GM13976 (cell line): ENCODE results near the gene CSTPP1.

ENCODE experiments used
- DNase-seq: peaks from one replicate; pipeline ENCODE4 v3.0.0; 2012; ENCODE audit warnings: low spot score
- in situ Hi-C: fragments of 300-500 bp; cut with MboI; formaldehyde crosslinking; loops from one replicate; pipeline ENCODE4 v1.12.0; 2022; ENCODE audit warnings: low sequenced_read_pairs, mixed read lengths, inconsistent platforms; ENCODE audit not compliant: unreplicated experiment
- TF ChIP-seq, protein P1 (sequence below): IDR thresholded peaks from 2 replicates; pipeline ENCODE4 v1.5.1; 2012; ENCODE audit warnings: borderline replicate concordance, mild to moderate bottlenecking; ENCODE audit not compliant: insufficient read depth; ENCODE audit errors: extremely low read depth, missing control alignments, control extremely low read depth

CSTPP1 gene

DNA sequence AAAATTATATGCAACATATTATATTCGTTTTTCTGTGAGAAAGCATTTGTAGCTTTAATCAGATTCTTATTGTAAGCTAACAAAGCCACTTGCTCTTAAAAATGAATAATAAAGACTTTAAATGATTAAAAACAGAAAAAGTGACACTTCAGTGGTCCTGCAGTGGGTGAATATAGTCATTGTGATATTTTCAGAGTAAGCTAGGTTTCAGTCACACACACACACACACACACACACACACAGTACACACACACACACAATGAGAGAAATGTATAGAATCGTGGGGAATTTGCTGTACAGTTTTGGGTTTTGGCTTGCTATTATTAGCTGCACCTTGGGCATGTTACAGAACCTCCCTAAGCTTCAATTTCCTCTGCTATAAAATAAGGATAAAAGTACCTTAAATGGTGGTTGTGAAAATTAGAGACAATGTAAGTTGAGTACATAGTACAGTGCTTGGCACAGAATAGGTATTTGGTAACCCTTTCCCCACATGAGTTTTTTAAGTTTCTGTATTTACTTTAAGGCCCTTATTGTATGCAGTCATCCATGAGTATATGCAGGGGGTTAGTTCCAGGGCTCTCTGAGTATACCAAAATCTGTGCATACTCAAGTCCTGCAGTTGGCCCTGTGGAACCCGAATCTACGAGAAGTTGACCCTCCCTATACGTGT is 39.8 kb downstream of the CSTPP1 start:
- in situ Hi-C loops, result no loop called here
- peak; percentile 42 for DNase-seq
- TF ChIP-seq, protein P1, sequence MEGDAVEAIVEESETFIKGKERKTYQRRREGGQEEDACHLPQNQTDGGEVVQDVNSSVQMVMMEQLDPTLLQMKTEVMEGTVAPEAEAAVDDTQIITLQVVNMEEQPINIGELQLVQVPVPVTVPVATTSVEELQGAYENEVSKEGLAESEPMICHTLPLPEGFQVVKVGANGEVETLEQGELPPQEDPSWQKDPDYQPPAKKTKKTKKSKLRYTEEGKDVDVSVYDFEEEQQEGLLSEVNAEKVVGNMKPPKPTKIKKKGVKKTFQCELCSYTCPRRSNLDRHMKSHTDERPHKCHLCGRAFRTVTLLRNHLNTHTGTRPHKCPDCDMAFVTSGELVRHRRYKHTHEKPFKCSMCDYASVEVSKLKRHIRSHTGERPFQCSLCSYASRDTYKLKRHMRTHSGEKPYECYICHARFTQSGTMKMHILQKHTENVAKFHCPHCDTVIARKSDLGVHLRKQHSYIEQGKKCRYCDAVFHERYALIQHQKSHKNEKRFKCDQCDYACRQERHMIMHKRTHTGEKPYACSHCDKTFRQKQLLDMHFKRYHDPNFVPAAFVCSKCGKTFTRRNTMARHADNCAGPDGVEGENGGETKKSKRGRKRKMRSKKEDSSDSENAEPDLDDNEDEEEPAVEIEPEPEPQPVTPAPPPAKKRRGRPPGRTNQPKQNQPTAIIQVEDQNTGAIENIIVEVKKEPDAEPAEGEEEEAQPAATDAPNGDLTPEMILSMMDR, result no peak

DNA sequence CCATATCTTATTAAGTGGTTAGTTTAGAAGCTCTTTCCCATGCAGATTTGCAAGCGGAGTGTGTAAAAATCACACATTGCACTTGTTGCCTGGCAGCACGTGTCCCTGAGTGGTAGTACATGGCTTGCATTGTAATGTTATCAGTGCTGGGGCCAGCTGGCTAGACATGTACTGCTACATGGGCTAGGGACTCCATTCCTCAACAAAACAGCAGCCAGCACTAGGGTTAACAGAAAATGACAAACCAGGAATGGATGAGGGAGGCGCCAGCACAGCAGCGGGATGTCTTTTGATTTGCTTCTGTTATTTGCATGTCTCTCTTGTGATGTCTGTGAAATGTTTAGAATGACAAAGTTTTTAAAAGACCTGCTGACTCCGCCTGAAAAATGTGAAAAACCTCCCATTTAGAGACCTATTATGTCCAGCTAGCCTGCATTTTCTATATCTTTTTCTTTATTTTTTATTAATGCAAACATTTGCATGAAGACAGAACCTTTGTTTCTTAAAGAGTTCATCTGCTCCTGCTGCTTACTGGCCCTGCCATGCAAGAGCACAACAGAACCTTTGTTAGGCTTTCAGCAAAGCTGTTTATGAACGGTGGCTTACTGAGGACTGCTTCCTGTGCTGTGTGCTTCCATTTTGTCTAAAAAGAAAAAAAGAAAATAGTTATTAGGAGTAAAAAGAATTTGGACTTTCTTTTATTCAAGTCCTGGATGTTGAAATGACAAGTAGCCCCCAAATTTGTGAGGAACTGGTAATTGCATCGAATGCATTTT is 40.7 kb downstream of the CSTPP1 start:
- TF ChIP-seq, protein P1, result no peak
- in situ Hi-C loops, result no loop called here
- DNase-seq, result no peak

DNA sequence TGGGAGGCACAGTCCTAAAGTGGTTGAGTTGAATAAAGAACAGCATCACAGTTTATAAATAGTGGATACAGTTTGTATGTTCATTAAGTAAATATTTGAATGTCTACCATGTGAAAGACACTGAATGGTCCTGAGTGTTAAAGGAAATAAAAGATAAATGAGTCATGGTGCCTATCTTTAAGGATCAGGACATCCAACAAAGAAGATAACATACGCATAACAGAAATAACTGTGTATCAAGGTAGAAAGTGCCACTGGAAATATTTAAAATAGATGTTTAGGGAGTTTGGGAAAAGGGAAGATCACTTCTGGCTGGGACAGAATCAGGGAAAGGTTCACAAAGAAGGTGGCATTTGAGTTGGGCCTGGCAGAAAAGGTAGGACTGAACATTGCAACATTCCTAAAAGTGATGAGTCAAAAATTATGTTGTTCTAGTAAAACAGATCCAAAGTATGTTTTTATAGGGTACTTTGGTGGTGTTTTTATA is 41.5 kb downstream of the CSTPP1 start:
- in situ Hi-C loops, result no loop called here
- no peak for DNase-seq
- TF ChIP-seq, protein P1, result no peak

DNA sequence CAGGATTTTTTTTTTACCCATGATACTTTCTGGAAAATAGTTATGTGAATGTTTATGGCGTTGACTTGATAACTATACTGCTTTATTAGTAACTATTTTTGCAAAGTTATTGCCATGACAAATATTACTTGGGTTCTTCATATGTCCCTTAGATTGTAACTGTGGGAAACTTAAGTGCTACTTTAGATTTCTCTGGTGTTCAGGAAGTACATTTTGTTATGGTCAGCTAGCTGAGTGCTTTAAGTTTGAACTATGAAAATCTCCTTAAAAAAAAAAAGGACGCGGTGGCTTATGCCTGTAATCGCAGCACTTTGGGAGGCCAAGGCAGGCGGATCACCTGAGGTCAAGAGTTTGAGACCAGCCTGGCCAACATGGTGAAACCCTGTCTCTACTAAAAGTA is 42.8 kb downstream of the CSTPP1 start:
- DNase-seq, result no peak
- in situ Hi-C loops, result no loop called here
- TF ChIP-seq, protein P1, result no peak

DNA sequence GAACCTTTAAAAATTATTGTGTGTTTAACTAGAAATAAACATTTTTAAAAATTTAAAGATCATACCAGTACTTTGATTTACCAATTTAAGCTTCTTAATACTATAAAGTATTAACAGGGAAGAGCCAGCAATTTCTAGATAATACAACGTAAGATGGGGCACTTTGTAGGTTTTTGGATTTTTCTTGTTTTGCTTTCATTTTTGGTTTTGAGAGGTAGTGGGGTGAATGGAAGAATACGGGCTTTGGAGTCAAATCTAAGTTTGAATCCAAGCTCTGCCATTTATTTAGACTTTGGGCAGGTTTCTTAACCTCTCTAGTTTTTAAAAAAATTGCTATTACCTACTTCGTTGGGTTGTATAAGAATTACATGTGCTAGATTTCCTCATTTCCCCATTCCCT is 44.9 kb downstream of the CSTPP1 start:
- DNase-seq, result no peak
- in situ Hi-C loops, result no loop called here
- TF ChIP-seq, protein P1, result no peak

DNA sequence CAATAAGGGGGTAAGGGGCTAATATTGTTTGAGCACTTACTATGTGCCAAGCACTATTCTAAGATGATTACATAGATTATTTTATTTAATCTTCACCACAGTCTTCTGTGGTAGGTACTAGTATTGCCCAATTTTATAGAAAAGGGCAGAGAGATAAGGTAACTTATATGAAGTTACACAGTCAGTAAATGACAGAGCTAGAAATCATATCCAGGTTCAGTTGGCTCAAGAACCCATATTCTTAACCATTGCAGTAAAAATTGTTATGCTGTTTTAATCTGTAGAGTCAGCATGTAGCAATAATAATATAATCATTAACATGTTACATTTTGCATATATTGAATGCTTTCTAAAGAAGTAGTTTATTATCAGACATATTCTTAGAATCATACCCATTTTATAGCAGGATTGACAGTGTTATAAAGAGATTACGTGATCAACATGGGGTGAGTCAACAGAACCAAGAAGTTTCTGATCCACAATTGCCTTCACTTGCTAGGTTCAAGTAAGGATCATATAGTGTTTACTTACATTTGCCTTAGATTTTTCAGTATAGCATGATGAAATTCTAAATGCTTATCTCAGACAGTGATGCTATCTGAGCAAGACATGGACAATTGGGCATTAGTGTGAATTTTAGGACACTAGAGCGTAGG is 46.4 kb downstream of the CSTPP1 start:
- DNase-seq, result no peak
- in situ Hi-C loops, result no loop called here
- TF ChIP-seq, protein P1, result no peak
